NT2/D1 (cell line): ENCODE data around the gene MYBPC1.
"Not testable (repeated sequence)": the region's sequence is repeated elsewhere in the genome, so short reads cannot be mapped to it uniquely, and the experiment has no call there.

Experiments
- YY1 ChIP-seq: IDR thresholded peaks from 2 replicates; pipeline ENCODE4 v1.6.1; 2011; ENCODE audit not compliant: insufficient read length, insufficient read depth
- ZNF274 ChIP-seq: IDR thresholded peaks from 2 replicates; pipeline ENCODE4 v1.6.1; 2011; ENCODE audit warnings: mild to moderate bottlenecking, low read depth, low read length

DNA sequence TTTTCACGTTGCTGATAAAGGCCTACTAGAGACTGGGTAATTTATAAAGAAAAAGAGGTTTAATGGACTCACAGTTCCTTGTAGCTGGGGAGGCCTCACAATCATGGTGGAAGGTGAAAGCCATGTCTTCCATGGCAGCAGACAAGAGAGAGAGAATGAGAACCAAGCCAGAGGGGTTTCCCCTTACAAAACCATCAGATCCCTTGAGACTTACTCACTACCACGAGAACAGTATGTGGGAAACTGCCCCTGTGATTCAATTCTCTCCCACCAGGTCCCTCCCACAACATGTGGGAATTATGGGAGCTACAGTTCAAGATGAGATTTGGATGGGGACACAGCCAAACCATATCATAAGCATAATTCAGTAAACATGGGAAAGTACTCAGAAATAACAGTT lies 65.9 kb downstream of the MYBPC1 start:
- TF ChIP-seq YY1, ZNF274: not testable (repeated sequence)
